HepG2 (cell line): Measurements from ENCODE around the gene UBE2H. TPM values are rescaled to one million over a fixed set of nuclear protein-coding genes. Genes with fewer than 3 reads are reported as not detected.

Source experiments
- ATAC-seq: fragments of 200-7000 bp; cut with Tn5 transposase; 3 replicates; pipeline ENCODE4 v1.9.1; 2020; ENCODE audit warnings: mild to moderate bottlenecking, moderate library complexity
- BruUV-seq: library from RNA; stranded (reverse); fragments of 400-500 nt; replicated peaks from 2 replicates; lab custom pipeline; 2021; lab: Mats Ljungman, UMichigan
- CTCF ChIA-PET: fragments of 300-600 bp; formaldehyde crosslinking; extraction: SDS; loops from one replicate; lab custom pipeline; 2021; ENCODE audit warnings: low total read pairs, inconsistent platforms, low intra/inter-chr PET ratio; lab: Yijun Ruan, JAX
- POLR2A ChIA-PET: fragments of 350-600 bp; sonication (Branson Sonifier 250); formaldehyde crosslinking; loops from one replicate; lab custom pipeline; 2020; ENCODE audit warnings: antibody characterized with exemption, inconsistent platforms; lab: Yijun Ruan, JAX
- DNase-seq: peaks from one replicate; pipeline ENCODE4 v3.0.0-alpha.2; 2015; ENCODE audit warnings: low spot score
- FAIRE-seq: peaks from 3 replicates; lab custom pipeline; 2011; peaks lifted over from hg19 to GRCh38; lab: Jason Lieb, UNC
- H2AFZ ChIP-seq: one replicate; pipeline ENCODE4 v1.6.1; 2011; ENCODE audit warnings: low read length, inconsistent platforms
- H3K27ac ChIP-seq: fragments of 300-600 bp; 3 replicates; pipeline ENCODE4 v1.8.0; 2011; ENCODE audit warnings: mixed run types, mild to moderate bottlenecking, mixed read lengths, low read length, inconsistent platforms; ENCODE audit not compliant: insufficient read depth; ENCODE audit errors: extremely low read length
- H3K27me3 ChIP-seq, 2 experiments: fragments of 200-600 bp in 1 of 2; 2 replicates in 1 of 2; 3 replicates in 1 of 2; pipeline versions ENCODE4 v1.6.0 to v1.8.0; 2011; ENCODE audit warnings: low read length in 2 of 2, mild to moderate bottlenecking in 2 of 2, moderate library complexity in 2 of 2, inconsistent platforms in 1 of 2; ENCODE audit not compliant: insufficient read depth in 2 of 2, control insufficient read depth in 1 of 2
- H3K36me3 ChIP-seq, 2 experiments: fragments of 200-600 bp in 1 of 2; replicated peaks in 1 of 2; 2 replicates in 1 of 2; 3 replicates in 1 of 2; pipeline versions ENCODE4 v1.5.1 to v1.8.0; 2011; ENCODE audit warnings: low read length in 2 of 2, inconsistent platforms in 1 of 2; ENCODE audit not compliant: insufficient read depth in 2 of 2, control insufficient read depth in 1 of 2
- H3K4me1 ChIP-seq: 2 replicates; pipeline ENCODE4 v1.5.1; 2012; ENCODE audit warnings: low read length, inconsistent platforms; ENCODE audit not compliant: insufficient read depth
- H3K4me2 ChIP-seq: 2 replicates; pipeline ENCODE4 v1.6.0; 2011; ENCODE audit warnings: low read depth, low read length, inconsistent platforms
- H3K4me3 ChIP-seq, 3 experiments: fragments of 200-600 bp in 1 of 3; sonication (generic), shearing (Covaris generic) in 1 of 3; replicated peaks in 1 of 3; 2 replicates each; pipeline ENCODE4 v1.5.1; 2011 to 2016; ENCODE audit warnings: low read length in 3 of 3, inconsistent platforms in 2 of 3, low read depth in 2 of 3, mild to moderate bottlenecking in 2 of 3, control low read depth in 1 of 3, mixed read lengths in 1 of 3; ENCODE audit not compliant: insufficient read depth in 1 of 3
- H3K79me2 ChIP-seq: one replicate; pipeline ENCODE4 v1.6.1; 2011; ENCODE audit warnings: low read length, inconsistent platforms; ENCODE audit not compliant: insufficient read depth
- H3K9ac ChIP-seq: 2 replicates; pipeline ENCODE4 v1.6.0; 2011; ENCODE audit warnings: mild to moderate bottlenecking, low read depth, low read length, inconsistent platforms; ENCODE audit not compliant: insufficient read depth
- H3K9me3 ChIP-seq: 2 replicates; pipeline ENCODE4 v1.5.1; 2012; ENCODE audit warnings: mild to moderate bottlenecking, low read length
- H4K20me1 ChIP-seq: 2 replicates; pipeline ENCODE4 v1.6.0; 2011; ENCODE audit warnings: inconsistent platforms, mild to moderate bottlenecking, low read length, moderate library complexity; ENCODE audit not compliant: insufficient read depth
- EED ChIP-seq: sonication (generic); formaldehyde crosslinking; IDR thresholded peaks from 2 replicates; pipeline ENCODE4 v1.5.0; 2020; ENCODE audit warnings: mild to moderate bottlenecking, missing genetic modification reagents
- KLF9 ChIP-seq: IDR thresholded peaks from 2 replicates; pipeline ENCODE4 v1.6.1; 2016; ENCODE audit warnings: low read depth
- MTA1 ChIP-seq: sonication (generic); formaldehyde crosslinking; IDR thresholded peaks from 2 replicates; pipeline ENCODE4 v1.4.0; 2020; ENCODE audit warnings: missing genetic modification reagents, mild to moderate bottlenecking, borderline replicate concordance
- NFKBIZ ChIP-seq: IDR thresholded peaks from 2 replicates; pipeline ENCODE4 v1.6.1; 2018; ENCODE audit warnings: missing genetic modification reagents, missing compliant biosample characterization
- POLR2AphosphoS2 ChIP-seq: IDR thresholded peaks from 2 replicates; pipeline ENCODE4 v1.6.1; 2011; ENCODE audit warnings: low read depth, low read length, improper control_type of control experiment
- SRSF9 ChIP-seq: fragments of 200-400 bp; formaldehyde crosslinking; IDR thresholded peaks from 2 replicates; pipeline ENCODE4 v1.6.1; 2018; ENCODE audit warnings: borderline replicate concordance, mild to moderate bottlenecking, low read depth, low read length; ENCODE audit not compliant: insufficient read depth, poor library complexity, severe bottlenecking
- TGIF2 ChIP-seq: IDR thresholded peaks from 2 replicates; pipeline ENCODE4 v1.6.1; 2016; ENCODE audit warnings: control low read depth, missing compliant biosample characterization
- WIZ ChIP-seq: sonication (generic); formaldehyde crosslinking; IDR thresholded peaks from 2 replicates; pipeline ENCODE4 v1.5.1; 2020; ENCODE audit warnings: mild to moderate bottlenecking, missing genetic modification reagents
- ZBTB25 ChIP-seq: IDR thresholded peaks from 2 replicates; pipeline ENCODE4 v1.6.1; 2018; ENCODE audit warnings: missing genetic modification reagents
- ZKSCAN1 ChIP-seq: fragments of 150-350 bp; IDR thresholded peaks from 2 replicates; pipeline ENCODE4 v1.6.1; 2014; ENCODE audit warnings: low read length
- ZNF136 ChIP-seq: sonication (generic); formaldehyde crosslinking; IDR thresholded peaks from 2 replicates; pipeline ENCODE4 v1.8.1; 2022; ENCODE audit warnings: low read depth, mild to moderate bottlenecking, moderate library complexity, missing genetic modification reagents
- ZNF652 ChIP-seq: IDR thresholded peaks from 2 replicates; pipeline ENCODE4 v1.6.1; 2016; ENCODE audit warnings: low read depth, borderline replicate concordance
- WGBS: methylation state at CpG from one replicate; pipeline ENCODE4 v1.1.6; 2017; ENCODE audit warnings: low lambda C conversion rate; 5-methylcytosine and 5-hydroxymethylcytosine counted together
- in situ Hi-C: cut with HindIII; loops from 2 replicates; pipeline ENCODE4 v1.10.0; 2017; ENCODE audit warnings: low pct_unique_long_range_greater_than_20kb; ENCODE audit not compliant: extremely low pct_ligation_motif_present
- intact Hi-C: fragments of 100-400 bp; cut with micrococcal nuclease; formaldehyde crosslinking; loops from one replicate; pipeline ENCODE4 v1.10.0; 2022; ENCODE audit not compliant: unreplicated experiment
- polyA plus RNA-seq, 8 experiments: library from polyadenylated mRNA; depleted of rRNA in 3 of 8; stranded (reverse) in 7 of 8; unstranded in 1 of 8; fragments of >200 nt; fragmentation: Illumina TruSeq in 4 of 8; extraction: Trizol in 4 of 8; gene quantifications; 2 replicates each; pipeline versions ENCODE4 v1.2.1 to v1.2.3, GENCODE V29; 2011 to 2016; ENCODE audit warnings: low read depth in 4 of 8, missing spikeins in 1 of 8, mixed read lengths in 1 of 8; ENCODE audit not compliant: insufficient read depth in 1 of 8
- total RNA-seq, 5 experiments: library from RNA; depleted of rRNA; stranded (reverse); fragments of >200 nt; fragmentation: Illumina TruSeq; extraction: Trizol; gene quantifications; 2 replicates each; pipeline ENCODE4 v1.2.3, GENCODE V29; 2016; ENCODE audit warnings: low read depth in 1 of 5
- TF ChIP-seq, protein P1 (sequence below): sonication (generic); formaldehyde crosslinking; IDR thresholded peaks from 2 replicates; pipeline ENCODE4 v1.9.0; 2021; ENCODE audit warnings: missing genetic modification reagents, mild to moderate bottlenecking, borderline replicate concordance
- TF ChIP-seq, protein P2 (sequence below): sonication (generic); formaldehyde crosslinking; IDR thresholded peaks from 2 replicates; pipeline ENCODE4 v1.4.0; 2020; ENCODE audit warnings: missing genetic modification reagents
- TF ChIP-seq, protein P3 (sequence below): sonication (generic); formaldehyde crosslinking; IDR thresholded peaks from 2 replicates; pipeline ENCODE4 v1.5.1; 2020; ENCODE audit warnings: missing genetic modification reagents, mild to moderate bottlenecking, borderline replicate concordance
- TF ChIP-seq, protein P4 (sequence below): sonication (generic); formaldehyde crosslinking; IDR thresholded peaks from 2 replicates; pipeline ENCODE4 v1.5.0; 2020; ENCODE audit warnings: missing genetic modification reagents

Gene UBE2H
- total and polyA plus RNA-seq, 2 of the 13 experiments (the other 11 are each of a cell fraction or from before 2014, with no cell fraction given), result 15.5 to 40.1 TPM

- TF ChIP-seq, protein P1, sequence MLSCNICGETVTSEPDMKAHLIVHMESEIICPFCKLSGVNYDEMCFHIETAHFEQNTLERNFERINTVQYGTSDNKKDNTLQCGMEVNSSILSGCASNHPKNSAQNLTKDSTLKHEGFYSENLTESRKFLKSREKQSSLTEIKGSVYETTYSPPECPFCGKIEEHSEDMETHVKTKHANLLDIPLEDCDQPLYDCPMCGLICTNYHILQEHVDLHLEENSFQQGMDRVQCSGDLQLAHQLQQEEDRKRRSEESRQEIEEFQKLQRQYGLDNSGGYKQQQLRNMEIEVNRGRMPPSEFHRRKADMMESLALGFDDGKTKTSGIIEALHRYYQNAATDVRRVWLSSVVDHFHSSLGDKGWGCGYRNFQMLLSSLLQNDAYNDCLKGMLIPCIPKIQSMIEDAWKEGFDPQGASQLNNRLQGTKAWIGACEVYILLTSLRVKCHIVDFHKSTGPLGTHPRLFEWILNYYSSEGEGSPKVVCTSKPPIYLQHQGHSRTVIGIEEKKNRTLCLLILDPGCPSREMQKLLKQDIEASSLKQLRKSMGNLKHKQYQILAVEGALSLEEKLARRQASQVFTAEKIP (CRISPR knock-in tag), result no peak
- TF ChIP-seq POLR2AphosphoS2, result no peak
Observed at GRCh38 chr7:129866251-129866650, 86.5 kb downstream of the UBE2H start (continued).

DNA sequence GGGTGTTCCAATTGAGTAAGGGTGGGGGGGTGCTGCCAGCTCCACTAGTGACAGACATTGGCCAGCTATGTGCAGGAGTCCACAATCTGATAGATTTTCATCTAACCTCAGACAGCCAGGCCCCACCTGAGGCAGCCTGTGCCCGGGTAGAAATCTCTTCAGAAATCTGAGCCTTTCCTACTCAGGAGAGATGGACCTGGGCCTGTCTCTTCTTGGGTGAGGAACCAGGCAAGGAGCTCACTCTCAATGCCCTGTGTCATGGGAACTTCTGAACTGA lies 86.9 kb downstream of the UBE2H start:
- H3K9ac ChIP-seq, result no peak overlapping the region
- in situ Hi-C loops (no loop called here), intact Hi-C loops (no loop called here)
- WGBS, result 86% methylated on average over 1 of the region's 1 CpG
- H3K4me3 ChIP-seq, result no peak overlapping the region
- H3K79me2 ChIP-seq, result peaks cover 6% of the 10 kb centered on the region
- no peaks in the 10 kb centered on the region for H3K27me3 ChIP-seq
- BruUV-seq, result no TSS peak
- peaks cover 2 to 8% of the 10 kb centered on the region in 2 experiments; a peak in 2 of 5 replicates for H3K36me3 ChIP-seq
- H3K4me2 ChIP-seq, result no peak overlapping the region
- no peak overlapping the region for H3K27ac ChIP-seq
- H4K20me1 ChIP-seq, result peaks cover 18% of the 10 kb centered on the region; the same call in 1 of the 2 replicates
- no peak for DNase-seq
- H3K4me1 ChIP-seq, result no peaks in the 10 kb centered on the region
- POLR2A ChIA-PET, result no interaction called here
- H2AFZ ChIP-seq, result no peak overlapping the region
- FAIRE-seq, result no peak
- ATAC-seq, result no peak
- no peaks in the 10 kb centered on the region for H3K9me3 ChIP-seq
- CTCF ChIA-PET, result no interaction called here
- TF ChIP-seq NFKBIZ (CRISPR knock-in tag) (no peak), ZNF136 (CRISPR knock-in tag) (no peak), KLF9 (CRISPR knock-in tag) (no peak), ZBTB25 (CRISPR knock-in tag) (no peak), EED (CRISPR knock-in tag) (no peak), SRSF9 (no peak), MTA1 (CRISPR knock-in tag) (no peak), ZKSCAN1 (no peak), WIZ (CRISPR knock-in tag) (no peak), ZNF652 (CRISPR knock-in tag) (no peak), TGIF2 (no peak)
- TF ChIP-seq, protein P2, sequence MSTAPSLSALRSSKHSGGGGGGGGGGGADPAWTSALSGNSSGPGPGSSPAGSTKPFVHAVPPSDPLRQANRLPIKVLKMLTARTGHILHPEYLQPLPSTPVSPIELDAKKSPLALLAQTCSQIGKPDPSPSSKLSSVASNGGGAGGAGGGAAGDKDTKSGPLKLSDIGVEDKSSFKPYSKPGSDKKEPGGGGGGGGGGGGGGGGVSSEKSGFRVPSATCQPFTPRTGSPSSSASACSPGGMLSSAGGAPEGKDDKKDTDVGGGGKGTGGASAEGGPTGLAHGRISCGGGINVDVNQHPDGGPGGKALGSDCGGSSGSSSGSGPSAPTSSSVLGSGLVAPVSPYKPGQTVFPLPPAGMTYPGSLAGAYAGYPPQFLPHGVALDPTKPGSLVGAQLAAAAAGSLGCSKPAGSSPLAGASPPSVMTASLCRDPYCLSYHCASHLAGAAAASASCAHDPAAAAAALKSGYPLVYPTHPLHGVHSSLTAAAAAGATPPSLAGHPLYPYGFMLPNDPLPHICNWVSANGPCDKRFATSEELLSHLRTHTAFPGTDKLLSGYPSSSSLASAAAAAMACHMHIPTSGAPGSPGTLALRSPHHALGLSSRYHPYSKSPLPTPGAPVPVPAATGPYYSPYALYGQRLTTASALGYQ (CRISPR knock-in tag), result no peak
- TF ChIP-seq, protein P3, sequence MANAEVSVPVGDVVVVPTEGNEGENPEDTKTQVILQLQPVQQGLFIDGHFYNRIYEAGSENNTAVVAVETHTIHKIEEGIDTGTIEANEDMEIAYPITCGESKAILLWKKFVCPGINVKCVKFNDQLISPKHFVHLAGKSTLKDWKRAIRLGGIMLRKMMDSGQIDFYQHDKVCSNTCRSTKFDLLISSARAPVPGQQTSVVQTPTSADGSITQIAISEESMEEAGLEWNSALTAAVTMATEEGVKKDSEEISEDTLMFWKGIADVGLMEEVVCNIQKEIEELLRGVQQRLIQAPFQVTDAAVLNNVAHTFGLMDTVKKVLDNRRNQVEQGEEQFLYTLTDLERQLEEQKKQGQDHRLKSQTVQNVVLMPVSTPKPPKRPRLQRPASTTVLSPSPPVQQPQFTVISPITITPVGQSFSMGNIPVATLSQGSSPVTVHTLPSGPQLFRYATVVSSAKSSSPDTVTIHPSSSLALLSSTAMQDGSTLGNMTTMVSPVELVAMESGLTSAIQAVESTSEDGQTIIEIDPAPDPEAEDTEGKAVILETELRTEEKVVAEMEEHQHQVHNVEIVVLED (CRISPR knock-in tag), result no peak
- TF ChIP-seq, protein P4, sequence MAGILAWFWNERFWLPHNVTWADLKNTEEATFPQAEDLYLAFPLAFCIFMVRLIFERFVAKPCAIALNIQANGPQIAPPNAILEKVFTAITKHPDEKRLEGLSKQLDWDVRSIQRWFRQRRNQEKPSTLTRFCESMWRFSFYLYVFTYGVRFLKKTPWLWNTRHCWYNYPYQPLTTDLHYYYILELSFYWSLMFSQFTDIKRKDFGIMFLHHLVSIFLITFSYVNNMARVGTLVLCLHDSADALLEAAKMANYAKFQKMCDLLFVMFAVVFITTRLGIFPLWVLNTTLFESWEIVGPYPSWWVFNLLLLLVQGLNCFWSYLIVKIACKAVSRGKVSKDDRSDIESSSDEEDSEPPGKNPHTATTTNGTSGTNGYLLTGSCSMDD (CRISPR knock-in tag), result no peak
